Testis (tissue), 2 donors: Measurements from ENCODE around the gene FRMD5.

Source experiments
- CTCF ChIP-seq, 3 experiments: fragments of 450-650 bp in 2 of 3; fragments of 200-600 bp in 1 of 3; sonication (generic) in 1 of 3; IDR thresholded peaks; one replicate each; pipeline ENCODE4 v1.5.1; 2016 to 2019; ENCODE audit warnings: antibody characterized with exemption in 3 of 3, mild to moderate bottlenecking in 2 of 3, moderate library complexity in 1 of 3
- POLR2A ChIP-seq: fragments of 450-650 bp; IDR thresholded peaks from one replicate; pipeline ENCODE4 v1.6.1; 2017; ENCODE audit warnings: antibody characterized with exemption, mild to moderate bottlenecking, moderate library complexity

DNA sequence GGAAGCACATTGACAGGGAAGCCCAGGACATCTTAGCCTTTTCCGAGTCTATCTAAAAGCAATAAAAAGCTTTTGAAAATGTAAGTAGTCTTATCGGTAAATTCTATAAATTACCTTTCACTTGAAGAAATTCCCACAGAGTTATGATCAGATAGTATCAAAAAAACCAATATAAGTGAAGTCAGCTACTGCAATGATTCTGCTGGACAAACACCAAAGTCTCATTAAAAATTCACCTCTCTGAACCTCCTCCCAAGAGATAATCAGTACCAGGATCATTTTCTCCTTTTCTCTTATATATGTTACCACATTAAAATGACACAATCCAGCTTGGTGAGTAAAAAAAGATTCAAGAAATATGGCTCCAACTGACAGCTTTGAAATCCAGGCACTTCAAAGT is 69.2 kb downstream of the FRMD5 start:
- TF ChIP-seq CTCF (IDR thresholded peaks at IDR 0.05) = no peak
- TF ChIP-seq POLR2A = no peak
